HUES64 (cell line): ENCODE data around the gene TBC1D14.

ENCODE experiments used
- H3K27ac ChIP-seq: 2 replicates; pipeline ENCODE4 v1.7.0; 2013; ENCODE audit warnings: low read depth, low read length, inconsistent platforms
- H3K27me3 ChIP-seq: 2 replicates; pipeline ENCODE4 v1.6.1; 2013; ENCODE audit warnings: mild to moderate bottlenecking, low read length; ENCODE audit not compliant: insufficient read depth
- H3K36me3 ChIP-seq: 2 replicates; pipeline ENCODE4 v1.6.1; 2013; ENCODE audit warnings: mild to moderate bottlenecking, low read length; ENCODE audit not compliant: insufficient read depth
- H3K4me1 ChIP-seq: 2 replicates; pipeline ENCODE4 v1.6.1; 2013; ENCODE audit warnings: mild to moderate bottlenecking, low read length, moderate library complexity; ENCODE audit not compliant: insufficient read depth
- H3K4me3 ChIP-seq: 2 replicates; pipeline ENCODE4 v1.5.1; 2013; ENCODE audit warnings: mild to moderate bottlenecking, low read length, moderate library complexity
- H3K9ac ChIP-seq: 2 replicates; pipeline ENCODE4 v1.6.1; 2013; ENCODE audit warnings: mild to moderate bottlenecking, low read depth, low read length
- H3K9me3 ChIP-seq: 2 replicates; pipeline ENCODE4 v1.6.1; 2013; ENCODE audit warnings: low read depth, low read length; ENCODE audit not compliant: insufficient read depth
- WGBS: fragments of 150-250, 120-280 bp; methylation state at CpG from one replicate; pipeline ENCODE4 v1.1.7; 2013; ENCODE audit warnings: missing lambda C conversion rate; 5-methylcytosine and 5-hydroxymethylcytosine counted together

Gene TBC1D14

GRCh38 chr4:7007944-7008343 is 98.3 kb downstream of the TBC1D14 start:
- peaks cover 15% of the 10 kb centered on the region for H3K4me1 ChIP-seq
- H3K36me3 ChIP-seq = peaks cover 75% of the 10 kb centered on the region
- H3K9ac ChIP-seq = no peak overlapping the region
- no peak overlapping the region for H3K4me3 ChIP-seq
- WGBS = 25% methylated on average over 2 of the region's 2 CpGs
- H3K27me3 ChIP-seq = no peaks in the 10 kb centered on the region
- H3K9me3 ChIP-seq = no peaks in the 10 kb centered on the region
- H3K27ac ChIP-seq = peak overlapping the region; percentile 50; the same call in 1 of the 2 replicates

- no peaks in the 10 kb centered on the region for H3K27me3 ChIP-seq
- peaks cover 15% of the 10 kb centered on the region for H3K4me1 ChIP-seq
- no peak overlapping the region for H3K27ac ChIP-seq
- H3K4me3 ChIP-seq = no peak overlapping the region
- WGBS = 92% methylated on average over 5 of the region's 5 CpGs
- H3K9me3 ChIP-seq = no peaks in the 10 kb centered on the region
- H3K9ac ChIP-seq = no peak overlapping the region
- peaks cover 76% of the 10 kb centered on the region for H3K36me3 ChIP-seq
Observed at GRCh38 chr4:7009564-7009963, 99.9 kb downstream of the TBC1D14 start.

GRCh38 chr4:7013175-7013574 is 103.5 kb downstream of the TBC1D14 start:
- H3K4me1 ChIP-seq = no peaks in the 10 kb centered on the region
- H3K27me3 ChIP-seq = no peaks in the 10 kb centered on the region
- no peak overlapping the region for H3K27ac ChIP-seq
- H3K9ac ChIP-seq = no peak overlapping the region
- no peaks in the 10 kb centered on the region for H3K9me3 ChIP-seq
- peaks cover 90% of the 10 kb centered on the region for H3K36me3 ChIP-seq
- 95% methylated on average over 11 of the region's 11 CpGs for WGBS
- H3K4me3 ChIP-seq = no peak overlapping the region

- H3K9ac ChIP-seq = no peak overlapping the region
- H3K9me3 ChIP-seq = no peaks in the 10 kb centered on the region
- H3K27me3 ChIP-seq = no peaks in the 10 kb centered on the region
- H3K36me3 ChIP-seq = peaks cover 80% of the 10 kb centered on the region
- no peak overlapping the region for H3K4me3 ChIP-seq
- H3K27ac ChIP-seq = no peak overlapping the region
- H3K4me1 ChIP-seq = no peaks in the 10 kb centered on the region
- WGBS = 95% methylated on average over 12 of the region's 12 CpGs
Observed at GRCh38 chr4:7014815-7015214, 105.2 kb downstream of the TBC1D14 start.

- H3K4me1 ChIP-seq = no peaks in the 10 kb centered on the region
- WGBS = 95% methylated on average over 12 of the region's 12 CpGs
- no peak overlapping the region for H3K9ac ChIP-seq
- no peak overlapping the region for H3K4me3 ChIP-seq
- no peaks in the 10 kb centered on the region for H3K27me3 ChIP-seq
- H3K27ac ChIP-seq = no peak overlapping the region
- H3K9me3 ChIP-seq = no peaks in the 10 kb centered on the region
- peaks cover 74% of the 10 kb centered on the region for H3K36me3 ChIP-seq
Observed at GRCh38 chr4:7015383-7016035, 105.9 kb downstream of the TBC1D14 start.

- Histone ChIP-seq H3K4me1 (no peaks in the 10 kb centered on the region), H3K27me3 (no peaks in the 10 kb centered on the region), H3K9ac (no peak overlapping the region), H3K36me3 (peaks cover 73% of the 10 kb centered on the region), H3K4me3 (no peak overlapping the region), H3K27ac (no peak overlapping the region), H3K9me3 (no peaks in the 10 kb centered on the region)
- WGBS = 92% methylated on average over 11 of the region's 11 CpGs
Observed at GRCh38 chr4:7016086-7016485, 106.5 kb downstream of the TBC1D14 start.

GRCh38 chr4:7016512-7016911 is 106.9 kb downstream of the TBC1D14 start:
- H3K27me3 ChIP-seq = no peaks in the 10 kb centered on the region
- no peak overlapping the region for H3K9ac ChIP-seq
- no peaks in the 10 kb centered on the region for H3K4me1 ChIP-seq
- no peak overlapping the region for H3K4me3 ChIP-seq
- WGBS = 90% methylated on average over 6 of the region's 6 CpGs
- no peak overlapping the region for H3K27ac ChIP-seq
- no peaks in the 10 kb centered on the region for H3K9me3 ChIP-seq
- H3K36me3 ChIP-seq = peaks cover 73% of the 10 kb centered on the region

GRCh38 chr4:7017446-7018048 is 107.9 kb downstream of the TBC1D14 start:
- H3K9me3 ChIP-seq = no peaks in the 10 kb centered on the region
- H3K9ac ChIP-seq = no peak overlapping the region
- no peaks in the 10 kb centered on the region for H3K27me3 ChIP-seq
- no peak overlapping the region for H3K4me3 ChIP-seq
- WGBS = 91% methylated on average over 6 of the region's 6 CpGs
- H3K27ac ChIP-seq = no peak overlapping the region
- H3K4me1 ChIP-seq = no peaks in the 10 kb centered on the region
- peaks cover 74% of the 10 kb centered on the region for H3K36me3 ChIP-seq

GRCh38 chr4:7018281-7018680 is 108.7 kb downstream of the TBC1D14 start:
- WGBS = 93% methylated on average over 9 of the region's 9 CpGs
- Histone ChIP-seq H3K27ac (no peak overlapping the region), H3K4me3 (no peak overlapping the region), H3K4me1 (no peaks in the 10 kb centered on the region), H3K9ac (no peak overlapping the region), H3K36me3 (peaks cover 68% of the 10 kb centered on the region), H3K27me3 (no peaks in the 10 kb centered on the region), H3K9me3 (no peaks in the 10 kb centered on the region)

- no peak overlapping the region for H3K27ac ChIP-seq
- H3K4me1 ChIP-seq = no peaks in the 10 kb centered on the region
- H3K9ac ChIP-seq = no peak overlapping the region
- H3K36me3 ChIP-seq = peaks cover 64% of the 10 kb centered on the region
- no peaks in the 10 kb centered on the region for H3K27me3 ChIP-seq
- H3K9me3 ChIP-seq = no peaks in the 10 kb centered on the region
- WGBS = 89% methylated on average over 9 of the region's 10 CpGs
- H3K4me3 ChIP-seq = no peak overlapping the region
Observed at GRCh38 chr4:7019367-7019766, 109.7 kb downstream of the TBC1D14 start.

GRCh38 chr4:7020290-7020689 is 110.7 kb downstream of the TBC1D14 start:
- Histone ChIP-seq H3K4me3 (no peak overlapping the region), H3K27ac (no peak overlapping the region), H3K36me3 (peaks cover 64% of the 10 kb centered on the region), H3K9me3 (no peaks in the 10 kb centered on the region), H3K9ac (no peak overlapping the region), H3K27me3 (no peaks in the 10 kb centered on the region), H3K4me1 (no peaks in the 10 kb centered on the region)
- WGBS = 81% methylated on average over 2 of the region's 2 CpGs
